Upper lobe of left lung (tissue), 6 donors: Measurements from ENCODE around the gene ECSIT. TPM values are rescaled to one million over a fixed set of nuclear protein-coding genes. Genes with fewer than 3 reads are reported as not detected.

ENCODE experiments used
- ATAC-seq, 2 donors: fragments of 200-7000 bp; cut with Tn5 transposase; one replicate each; pipeline ENCODE4 v1.9.1; 2022; ENCODE audit warnings: mild to moderate bottlenecking in 2 of 2, moderate library complexity in 2 of 2; ENCODE audit not compliant: low FRiP score in 2 of 2
- DNase-seq, 2 donors: peaks; one replicate each; pipeline ENCODE4 v3.0.0-alpha.2; 2019 to 2020
- H3K27ac ChIP-seq, 4 donors: fragments of 200-600 bp; sonication (generic); one replicate each; pipeline ENCODE4 v1.5.1; 2016 to 2019
- H3K27me3 ChIP-seq, 4 donors: fragments of 200-600 bp; sonication (generic); one replicate each; pipeline ENCODE4 v1.5.1; 2017 to 2019
- H3K36me3 ChIP-seq, 4 donors: fragments of 200-600 bp; sonication (generic); one replicate each; pipeline ENCODE4 v1.5.1; 2016 to 2019
- H3K4me1 ChIP-seq, 4 donors: fragments of 200-600 bp; sonication (generic); one replicate each; pipeline ENCODE4 v1.5.1; 2018 to 2019
- H3K4me3 ChIP-seq, 4 donors: fragments of 200-600 bp; sonication (generic); one replicate each; pipeline ENCODE4 v1.5.1; 2017 to 2019; ENCODE audit warnings: mild to moderate bottlenecking in 2 of 4, moderate library complexity in 1 of 4
- H3K9me3 ChIP-seq, 4 donors: fragments of 200-600 bp; sonication (generic); one replicate each; pipeline ENCODE4 v1.5.1; 2018 to 2019
- CTCF ChIP-seq, 6 experiments: fragments of 450-650 bp in 4 of 6; fragments of 200-600 bp in 2 of 6; sonication (generic) in 2 of 6; IDR thresholded peaks; one replicate each; pipeline ENCODE4 v1.5.1; 2016 to 2019; ENCODE audit warnings: antibody characterized with exemption in 6 of 6
- EP300 ChIP-seq, 4 donors: sonication (generic); formaldehyde crosslinking; IDR thresholded peaks; one replicate each; pipeline ENCODE4 v1.5.1; 2017; ENCODE audit warnings: antibody characterized with exemption in 4 of 4, control low read depth in 2 of 4
- POLR2A ChIP-seq, 4 donors: fragments of 450-650 bp; IDR thresholded peaks; one replicate each; pipeline ENCODE4 v1.5.1; 2016 to 2017; ENCODE audit warnings: antibody characterized with exemption in 4 of 4, mild to moderate bottlenecking in 2 of 4
- POLR2AphosphoS5 ChIP-seq, 2 donors: sonication (generic); formaldehyde crosslinking; IDR thresholded peaks; one replicate each; pipeline ENCODE4 v1.5.1; 2017; ENCODE audit warnings: antibody characterized with exemption in 2 of 2
- WGBS, 2 donors: methylation state at CpG; one replicate each; pipeline ENCODE4 v1.1.5; 2017 to 2018; 5-methylcytosine and 5-hydroxymethylcytosine counted together
- total RNA-seq, 6 donors: library from RNA; depleted of rRNA in 4 of 6; stranded (reverse); fragments of >200 nt in 4 of 6; gene quantifications; one replicate each; pipeline versions ENCODE4 v1.1.0 to v1.2.1, GENCODE V29; 2016 to 2021
- donor health status: DM: no; HTN: no; CAD: no; lungs with moderate emphysema.
- donor health status: DM: no; HTN: yes; CAD: no; lungs with severe emphysema.

The ECSIT gene
- total RNA-seq, 6 donors from 2014 or later: 32.1 to 77.5 (median 48.6) TPM

- WGBS, 2 donors: 11 to 15% methylated on average over 9 of the region's 9 CpGs
- Histone ChIP-seq H3K4me3 (no peak overlapping the region), H3K9me3 (no peaks in the 10 kb centered on the region), H3K4me1 (peaks cover 22 to 28% (median 26%) of the 10 kb centered on the region in 4 donors), H3K27ac (no peak overlapping the region), H3K36me3 (peaks cover 0 to 7% (median under 1%) of the 10 kb centered on the region in 4 donors), H3K27me3 (no peaks in the 10 kb centered on the region)
- ATAC-seq: peak; percentile 70 to 84
- TF ChIP-seq POLR2AphosphoS5 (IDR thresholded peaks at IDR 0.05) (no peak), EP300 (IDR thresholded peaks at IDR 0.05) (no peak), CTCF (IDR thresholded peaks at IDR 0.05) (peak; percentile 53 to 80 (median 63)), POLR2A (IDR thresholded peaks at IDR 0.05) (no peak)
- DNase-seq: peak in 1 of 2 donors; percentile 57
Measured at GRCh38 chr19:11560404-11561051, 31.6 kb upstream of the ECSIT start.

- peak; percentile 97 to 99 for ATAC-seq
- H3K4me3 ChIP-seq: peak within 1 kb of the TSS; percentile 79 to 97 (median 88)
- H3K4me1 ChIP-seq: peaks cover 22 to 28% (median 26%) of the 10 kb centered on the region in 4 donors
- no peaks in the 10 kb centered on the region for H3K27me3 ChIP-seq
- H3K9me3 ChIP-seq: no peaks in the 10 kb centered on the region
- peak; percentile 97 to 99 for DNase-seq
- H3K36me3 ChIP-seq: peaks cover 0 to 17% (median 10%) of the 10 kb centered on the region in 4 donors
- WGBS, 2 donors: 8 to 11% methylated on average over 19 to 38 of the region's 57 CpGs
- peak; percentile 83 to 92 for TF ChIP-seq POLR2AphosphoS5 (IDR thresholded peaks at IDR 0.05)
- no peak for TF ChIP-seq EP300 (IDR thresholded peaks at IDR 0.05)
- peak in 3 of 4 donors; percentile 45 to 81 (median 77) for TF ChIP-seq POLR2A (IDR thresholded peaks at IDR 0.05)
- peak in 3 of 6 experiments; percentile 18 to 54 (median 38) for TF ChIP-seq CTCF (IDR thresholded peaks at IDR 0.05)
- peak within 1 kb of the TSS; percentile 69 to 85 (median 78) for H3K27ac ChIP-seq
Measured at GRCh38 chr19:11558881-11559828, 30.2 kb upstream of the ECSIT start, which contains the start of gene ELOF1. Gene ELOF1 (minus strand): TSS chr19:11559230. CDS start chr19:11554347, 4,883 bp downstream.

GRCh38 chr19:11556634-11557420 lies 27.9 kb upstream of the ECSIT start:
- TF ChIP-seq POLR2A (IDR thresholded peaks at IDR 0.05): no peak
- no peak for TF ChIP-seq POLR2AphosphoS5 (IDR thresholded peaks at IDR 0.05)
- no peak for TF ChIP-seq CTCF (IDR thresholded peaks at IDR 0.05)
- no peak for TF ChIP-seq EP300 (IDR thresholded peaks at IDR 0.05)
- 82 to 93% methylated on average over 4 of the region's 4 CpGs for WGBS, 2 donors
- H3K4me1 ChIP-seq: peaks cover 22 to 28% (median 26%) of the 10 kb centered on the region in 4 donors
- no peak for ATAC-seq
- no peak overlapping the region for H3K4me3 ChIP-seq
- no peaks in the 10 kb centered on the region for H3K27me3 ChIP-seq
- no peak for DNase-seq
- H3K9me3 ChIP-seq: no peaks in the 10 kb centered on the region
- H3K27ac ChIP-seq: no peak overlapping the region
- H3K36me3 ChIP-seq: peaks cover 7 to 41% (median 28%) of the 10 kb centered on the region in 4 donors

GRCh38 chr19:11555246-11555645 lies 26.3 kb upstream of the ECSIT start:
- DNase-seq: no peak
- 78 to 83% methylated on average over 5 to 6 of the region's 6 CpGs for WGBS, 2 donors

More at GRCh38 chr19:11555246-11555645, 26.3 kb upstream of the ECSIT start:
- no peak overlapping the region for H3K4me3 ChIP-seq
- no peaks in the 10 kb centered on the region for H3K27me3 ChIP-seq
- ATAC-seq: no peak
- H3K4me1 ChIP-seq: peaks cover 19 to 24% (median 22%) of the 10 kb centered on the region in 4 donors
- no peaks in the 10 kb centered on the region for H3K9me3 ChIP-seq
- H3K36me3 ChIP-seq: peaks cover 7 to 42% (median 30%) of the 10 kb centered on the region in 4 donors
- no peak for TF ChIP-seq POLR2AphosphoS5 (IDR thresholded peaks at IDR 0.05)
- TF ChIP-seq EP300 (IDR thresholded peaks at IDR 0.05): no peak
- no peak overlapping the region for H3K27ac ChIP-seq
